IPS-15b (cell line): ENCODE data around the gene CASK.

Source experiments
- H3K27me3 ChIP-seq: one replicate; pipeline ENCODE4 v1.6.1; 2013; ENCODE audit warnings: low read length; ENCODE audit not compliant: control insufficient read depth, insufficient read depth
- H3K36me3 ChIP-seq: one replicate; pipeline ENCODE4 v1.6.1; 2013; ENCODE audit warnings: low read length; ENCODE audit not compliant: control insufficient read depth, insufficient read depth
- H3K4me1 ChIP-seq: one replicate; pipeline ENCODE4 v1.6.1; 2013; ENCODE audit warnings: mild to moderate bottlenecking, low read length; ENCODE audit not compliant: control insufficient read depth, insufficient read depth
- H3K4me3 ChIP-seq: one replicate; pipeline ENCODE4 v1.5.1; 2013; ENCODE audit warnings: low read depth, low read length
- H3K9ac ChIP-seq: one replicate; pipeline ENCODE4 v1.6.1; 2013; ENCODE audit warnings: low read depth, mild to moderate bottlenecking, low read length
- H3K9me3 ChIP-seq: one replicate; pipeline ENCODE4 v1.6.1; 2013; ENCODE audit warnings: mild to moderate bottlenecking, low read length; ENCODE audit not compliant: control insufficient read depth, insufficient read depth

CASK gene

GRCh38 chrX:41923211-41923977 is at the start of gene CASK:
CASK (minus strand) TSS chrX:41923554; CDS start chrX:41922988, 566 bp downstream.
- H3K9ac ChIP-seq: peak within 1 kb of the TSS; percentile 54
- peak within 1 kb of the TSS; percentile 86 for H3K4me3 ChIP-seq
- H3K4me1 ChIP-seq: no peaks in the 10 kb centered on the region
- no peaks in the 10 kb centered on the region for H3K36me3 ChIP-seq
- H3K27me3 ChIP-seq: peaks cover 10% of the 10 kb centered on the region
- H3K9me3 ChIP-seq: no peaks in the 10 kb centered on the region

GRCh38 chrX:41971346-41971745 is 48.0 kb upstream of the CASK start:
- H3K9me3 ChIP-seq: peaks cover 3% of the 10 kb centered on the region
- no peaks in the 10 kb centered on the region for H3K36me3 ChIP-seq
- H3K4me1 ChIP-seq: no peaks in the 10 kb centered on the region

GRCh38 chrX:41970419-41970818 is 47.1 kb upstream of the CASK start:
- H3K9me3 ChIP-seq: peaks cover 3% of the 10 kb centered on the region
- H3K4me3 ChIP-seq: no peak overlapping the region
- H3K4me1 ChIP-seq: no peaks in the 10 kb centered on the region
- no peak overlapping the region for H3K9ac ChIP-seq
- no peaks in the 10 kb centered on the region for H3K27me3 ChIP-seq
- H3K36me3 ChIP-seq: no peaks in the 10 kb centered on the region

More at GRCh38 chrX:41971346-41971745, 48.0 kb upstream of the CASK start:
- Histone ChIP-seq H3K9ac (no peak overlapping the region), H3K27me3 (no peaks in the 10 kb centered on the region), H3K4me3 (no peak overlapping the region)

- no peak overlapping the region for H3K9ac ChIP-seq
- no peaks in the 10 kb centered on the region for H3K4me1 ChIP-seq
- no peak overlapping the region for H3K4me3 ChIP-seq
- H3K36me3 ChIP-seq: no peaks in the 10 kb centered on the region
- H3K27me3 ChIP-seq: no peaks in the 10 kb centered on the region
- H3K9me3 ChIP-seq: no peaks in the 10 kb centered on the region
Measured at GRCh38 chrX:41963348-41963747, 40.0 kb upstream of the CASK start.

- no peak overlapping the region for H3K4me3 ChIP-seq
Measured at GRCh38 chrX:41960142-41960541, 36.8 kb upstream of the CASK start.

GRCh38 chrX:41958861-41959260 is 35.5 kb upstream of the CASK start:
- no peaks in the 10 kb centered on the region for H3K9me3 ChIP-seq
- H3K27me3 ChIP-seq: no peaks in the 10 kb centered on the region
- no peak overlapping the region for H3K4me3 ChIP-seq
- no peaks in the 10 kb centered on the region for H3K36me3 ChIP-seq
- H3K4me1 ChIP-seq: no peaks in the 10 kb centered on the region
- no peak overlapping the region for H3K9ac ChIP-seq

More at GRCh38 chrX:41960142-41960541, 36.8 kb upstream of the CASK start:
- no peaks in the 10 kb centered on the region for H3K36me3 ChIP-seq
- H3K9ac ChIP-seq: no peak overlapping the region
- H3K9me3 ChIP-seq: no peaks in the 10 kb centered on the region
- no peaks in the 10 kb centered on the region for H3K27me3 ChIP-seq
- H3K4me1 ChIP-seq: no peaks in the 10 kb centered on the region

- Histone ChIP-seq H3K27me3 (no peaks in the 10 kb centered on the region), H3K4me1 (no peaks in the 10 kb centered on the region), H3K9ac (no peak overlapping the region), H3K9me3 (no peaks in the 10 kb centered on the region), H3K36me3 (no peaks in the 10 kb centered on the region), H3K4me3 (no peak overlapping the region)
Measured at GRCh38 chrX:41956027-41956426, 32.7 kb upstream of the CASK start.

GRCh38 chrX:41952102-41952501 is 28.7 kb upstream of the CASK start:
- Histone ChIP-seq H3K27me3 (no peaks in the 10 kb centered on the region), H3K9ac (no peak overlapping the region), H3K4me1 (peaks cover 2% of the 10 kb centered on the region)

GRCh38 chrX:41946989-41947612 is 23.7 kb upstream of the CASK start:
- Histone ChIP-seq H3K4me3 (no peak overlapping the region), H3K9me3 (no peaks in the 10 kb centered on the region), H3K9ac (no peak overlapping the region), H3K27me3 (no peaks in the 10 kb centered on the region), H3K36me3 (no peaks in the 10 kb centered on the region), H3K4me1 (peaks cover 9% of the 10 kb centered on the region)

More at GRCh38 chrX:41952102-41952501, 28.7 kb upstream of the CASK start:
- Histone ChIP-seq H3K36me3 (no peaks in the 10 kb centered on the region), H3K9me3 (no peaks in the 10 kb centered on the region), H3K4me3 (no peak overlapping the region)

GRCh38 chrX:41946235-41946634 is 22.9 kb upstream of the CASK start:
- H3K9me3 ChIP-seq: no peaks in the 10 kb centered on the region
- peaks cover 9% of the 10 kb centered on the region for H3K4me1 ChIP-seq
- H3K36me3 ChIP-seq: no peaks in the 10 kb centered on the region
- no peak overlapping the region for H3K9ac ChIP-seq
- H3K4me3 ChIP-seq: no peak overlapping the region
- H3K27me3 ChIP-seq: no peaks in the 10 kb centered on the region

- no peaks in the 10 kb centered on the region for H3K9me3 ChIP-seq
- no peak overlapping the region for H3K4me3 ChIP-seq
- H3K9ac ChIP-seq: no peak overlapping the region
- H3K36me3 ChIP-seq: no peaks in the 10 kb centered on the region
- no peaks in the 10 kb centered on the region for H3K27me3 ChIP-seq
- no peaks in the 10 kb centered on the region for H3K4me1 ChIP-seq
Measured at GRCh38 chrX:41935832-41936231, 12.5 kb upstream of the CASK start.

- H3K4me3 ChIP-seq: no peak overlapping the region
- no peaks in the 10 kb centered on the region for H3K27me3 ChIP-seq
Measured at GRCh38 chrX:41933546-41933945, 10.2 kb upstream of the CASK start.

More at GRCh38 chrX:41933546-41933945, 10.2 kb upstream of the CASK start:
- H3K4me1 ChIP-seq: no peaks in the 10 kb centered on the region
- H3K36me3 ChIP-seq: no peaks in the 10 kb centered on the region
- no peaks in the 10 kb centered on the region for H3K9me3 ChIP-seq
- H3K9ac ChIP-seq: no peak overlapping the region
